ENCODE data around the gene DLG1. TPM values are rescaled to one million over a fixed set of nuclear protein-coding genes. Genes with fewer than 3 reads are reported as not detected.

Gene DLG1
- total and polyA plus RNA-seq, 4 donors = 12.7 to 51.2 (median 22.3) TPM

- TF ChIP-seq RXRA (IDR thresholded peaks at IDR 0.05) (peak; percentile 15 to 37), GABPA (IDR thresholded peaks at IDR 0.05 in 1 of 2, conservative IDR thresholded peaks at IDR 0.05 in 1 of 2) (no peak), EGR1 (IDR thresholded peaks at IDR 0.05; ENCODE audit: low read depth in 2 of 2) (no peak), HNF4G (IDR thresholded peaks at IDR 0.05) (no peak), JUND (IDR thresholded peaks at IDR 0.05) (no peak), TAF1 (conservative IDR thresholded peaks at IDR 0.05) (no peak), ATF3 (IDR thresholded peaks at IDR 0.05) (no peak), RAD21 (IDR thresholded peaks at IDR 0.05) (peak in 1 of 2 donors; percentile 1)
Measured at GRCh38 chr3:197309528-197310361, 11.3 kb upstream of the DLG1 start (continued).

DNA sequence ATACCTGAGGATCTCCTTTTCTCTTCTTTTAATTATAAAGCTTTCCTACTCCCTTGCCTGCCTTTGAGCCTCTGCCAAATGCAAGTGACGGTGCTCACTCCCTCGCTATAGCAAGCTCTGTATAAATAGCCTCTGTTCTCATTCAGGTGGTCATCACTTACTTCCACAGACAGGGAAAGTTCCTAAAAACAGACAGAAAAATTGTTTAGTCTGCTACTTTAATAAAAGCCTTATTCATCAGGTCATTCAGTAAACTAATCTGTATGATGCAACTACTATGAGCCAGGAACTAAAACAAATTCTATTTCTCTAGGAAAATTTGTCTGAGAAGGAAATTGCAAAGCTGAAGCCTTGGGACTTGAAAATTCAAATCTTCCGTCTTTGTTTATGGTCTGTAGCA, 10.2 kb upstream of the DLG1 start:
- Histone ChIP-seq H3K4me1 (ENCODE audit: control insufficient read depth in 4 of 4, insufficient read depth in 4 of 4, low read length in 3 of 4) (no peaks in the 10 kb centered on the region), H3K9me3 (ENCODE audit: control insufficient read depth in 4 of 4, low read length in 3 of 4) (no peaks in the 10 kb centered on the region), H3K27me3 (ENCODE audit: control insufficient read depth in 4 of 4, insufficient read depth in 4 of 4, low read length in 3 of 4) (no peaks in the 10 kb centered on the region), H3K27ac (ENCODE audit: low read depth in 1 of 2, low read length in 2 of 2) (no peak overlapping the region), H3K9ac (ENCODE audit: low read depth in 1 of 2, low read length in 2 of 2) (no peak overlapping the region), H3K4me3 (ENCODE audit: low read depth in 1 of 3, low read length in 3 of 3) (no peak overlapping the region), H3K36me3 (ENCODE audit: control insufficient read depth in 4 of 4, insufficient read depth in 3 of 4, low read depth in 1 of 4, low read length in 3 of 4) (no peaks in the 10 kb centered on the region)
- TF ChIP-seq ATF3 (IDR thresholded peaks at IDR 0.05) (no peak), NR2F2 (IDR thresholded peaks at IDR 0.05) (no peak)
- TF ChIP-seq, protein P1, sequence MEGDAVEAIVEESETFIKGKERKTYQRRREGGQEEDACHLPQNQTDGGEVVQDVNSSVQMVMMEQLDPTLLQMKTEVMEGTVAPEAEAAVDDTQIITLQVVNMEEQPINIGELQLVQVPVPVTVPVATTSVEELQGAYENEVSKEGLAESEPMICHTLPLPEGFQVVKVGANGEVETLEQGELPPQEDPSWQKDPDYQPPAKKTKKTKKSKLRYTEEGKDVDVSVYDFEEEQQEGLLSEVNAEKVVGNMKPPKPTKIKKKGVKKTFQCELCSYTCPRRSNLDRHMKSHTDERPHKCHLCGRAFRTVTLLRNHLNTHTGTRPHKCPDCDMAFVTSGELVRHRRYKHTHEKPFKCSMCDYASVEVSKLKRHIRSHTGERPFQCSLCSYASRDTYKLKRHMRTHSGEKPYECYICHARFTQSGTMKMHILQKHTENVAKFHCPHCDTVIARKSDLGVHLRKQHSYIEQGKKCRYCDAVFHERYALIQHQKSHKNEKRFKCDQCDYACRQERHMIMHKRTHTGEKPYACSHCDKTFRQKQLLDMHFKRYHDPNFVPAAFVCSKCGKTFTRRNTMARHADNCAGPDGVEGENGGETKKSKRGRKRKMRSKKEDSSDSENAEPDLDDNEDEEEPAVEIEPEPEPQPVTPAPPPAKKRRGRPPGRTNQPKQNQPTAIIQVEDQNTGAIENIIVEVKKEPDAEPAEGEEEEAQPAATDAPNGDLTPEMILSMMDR (IDR thresholded peaks at IDR 0.05; ENCODE audit: low read depth, low read length, missing input control) = no peak
- no peak for DNase-seq (ENCODE audit: low spot score)
- 79% methylated on average over 3 of the region's 3 CpGs for WGBS

DNA sequence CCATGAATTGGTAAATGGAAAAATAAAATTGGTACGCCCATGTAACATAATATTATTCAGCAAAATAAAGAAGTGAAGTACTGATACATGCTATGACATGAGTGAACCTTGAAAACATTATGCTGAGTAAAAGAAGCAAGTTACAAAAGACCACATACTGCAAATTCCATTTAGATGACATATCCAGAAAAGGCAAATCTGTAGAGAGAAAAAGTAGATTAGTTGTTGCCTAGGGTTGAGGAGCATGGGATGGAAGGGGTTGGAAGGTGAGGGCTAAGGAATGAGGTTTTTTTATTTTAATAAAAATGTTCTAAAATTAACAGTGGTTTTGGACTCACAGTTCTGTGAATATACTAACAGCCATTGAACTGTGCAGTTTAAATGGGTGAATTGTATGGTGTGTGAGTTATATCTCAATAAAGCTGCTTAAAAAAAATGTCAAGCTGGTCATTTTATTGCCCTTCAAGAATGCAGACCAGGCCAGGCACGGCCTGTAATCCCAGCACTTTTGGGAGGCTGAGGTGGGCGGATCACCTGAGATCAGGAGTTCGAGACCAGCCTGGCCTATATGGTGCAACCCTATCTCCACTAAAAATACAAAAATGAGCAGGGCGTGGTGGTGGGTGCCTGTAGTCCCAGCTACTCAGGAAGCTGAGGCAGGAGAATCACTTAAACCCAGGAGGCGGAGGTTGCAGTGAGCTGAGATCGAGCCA, 8.1 kb upstream of the DLG1 start:
- no peaks in the 10 kb centered on the region for H3K27me3 ChIP-seq (ENCODE audit: control insufficient read depth in 4 of 4, insufficient read depth in 4 of 4, low read length in 3 of 4)
- H3K4me1 ChIP-seq (ENCODE audit: control insufficient read depth in 4 of 4, insufficient read depth in 4 of 4, low read length in 3 of 4) = no peaks in the 10 kb centered on the region
- WGBS = 91% methylated on average over 7 of the region's 7 CpGs
- no peaks in the 10 kb centered on the region for H3K9me3 ChIP-seq (ENCODE audit: control insufficient read depth in 4 of 4, low read length in 3 of 4)
- H3K9ac ChIP-seq (ENCODE audit: low read depth in 1 of 2, low read length in 2 of 2) = no peak overlapping the region
- no peak for DNase-seq (ENCODE audit: low spot score)
- H3K36me3 ChIP-seq (ENCODE audit: control insufficient read depth in 4 of 4, insufficient read depth in 3 of 4, low read depth in 1 of 4, low read length in 3 of 4) = no peaks in the 10 kb centered on the region
- no peak overlapping the region for H3K27ac ChIP-seq (ENCODE audit: low read depth in 1 of 2, low read length in 2 of 2)
- no peak overlapping the region for H3K4me3 ChIP-seq (ENCODE audit: low read depth in 1 of 3, low read length in 3 of 3)
- TF ChIP-seq, protein P2, sequence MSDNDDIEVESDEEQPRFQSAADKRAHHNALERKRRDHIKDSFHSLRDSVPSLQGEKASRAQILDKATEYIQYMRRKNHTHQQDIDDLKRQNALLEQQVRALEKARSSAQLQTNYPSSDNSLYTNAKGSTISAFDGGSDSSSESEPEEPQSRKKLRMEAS (IDR thresholded peaks at IDR 0.05) = no peak
- TF ChIP-seq RXRA (IDR thresholded peaks at IDR 0.05) (no peak), RAD21 (IDR thresholded peaks at IDR 0.05) (no peak), ZBTB33 (IDR thresholded peaks at IDR 0.05) (no peak), GABPA (IDR thresholded peaks at IDR 0.05 in 1 of 2, conservative IDR thresholded peaks at IDR 0.05 in 1 of 2) (no peak), SP1 (IDR thresholded peaks at IDR 0.05) (no peak), FOXA2 (IDR thresholded peaks at IDR 0.05) (no peak), TAF1 (conservative IDR thresholded peaks at IDR 0.05) (no peak), EGR1 (IDR thresholded peaks at IDR 0.05; ENCODE audit: low read depth in 2 of 2) (no peak), ATF3 (IDR thresholded peaks at IDR 0.05) (no peak), REST (IDR thresholded peaks at IDR 0.05) (no peak), FOXA1 (IDR thresholded peaks at IDR 0.05) (no peak), HNF4G (IDR thresholded peaks at IDR 0.05) (no peak)
- TF ChIP-seq, protein P1 (IDR thresholded peaks at IDR 0.05; ENCODE audit: low read depth, low read length, missing input control) = no peak

Data from liver (tissue), 9 donors.